ENCODE measurements around the gene STRBP.
"Not testable (repeated sequence)": the region's sequence is repeated elsewhere in the genome, so short reads cannot be mapped to it uniquely, and the experiment has no call there.

Gene STRBP

GRCh38 chr9:123248630-123249029, 19.8 kb downstream of the STRBP start:
- DNase-seq (ENCODE audit: low read depth) = no peak

GRCh38 chr9:123246534-123246933, 21.9 kb downstream of the STRBP start:
- DNase-seq (ENCODE audit: low read depth) = no peak

- DNase-seq (ENCODE audit: low read depth) = no peak
These were observed 28.7 kb downstream of the STRBP start for GRCh38 chr9:123239726-123240125.

GRCh38 chr9:123238365-123238764, 30.0 kb downstream of the STRBP start:
- DNase-seq (ENCODE audit: low read depth) = no peak

GRCh38 chr9:123237220-123237619, 31.2 kb downstream of the STRBP start:
- DNase-seq (ENCODE audit: low read depth) = no peak

- DNase-seq (ENCODE audit: low read depth) = no peak
These were observed 32.9 kb downstream of the STRBP start for GRCh38 chr9:123235448-123235847.

GRCh38 chr9:123234853-123235252, 33.5 kb downstream of the STRBP start:
- DNase-seq (ENCODE audit: low read depth) = no peak

GRCh38 chr9:123232332-123232731, 36.1 kb downstream of the STRBP start:
- no peak for DNase-seq (ENCODE audit: low read depth)

- DNase-seq (ENCODE audit: low read depth) = no peak
These were observed 37.0 kb downstream of the STRBP start for GRCh38 chr9:123231421-123231820.

- no peak for DNase-seq (ENCODE audit: low read depth)
These were observed 39.4 kb downstream of the STRBP start for GRCh38 chr9:123228967-123229366.

GRCh38 chr9:123225995-123226394, 42.4 kb downstream of the STRBP start:
- no peak for DNase-seq (ENCODE audit: low read depth)

GRCh38 chr9:123225374-123225813, 43.0 kb downstream of the STRBP start:
- peak; percentile 15 for DNase-seq (ENCODE audit: low read depth)

- DNase-seq (ENCODE audit: low read depth) = no peak
These were observed 48.3 kb downstream of the STRBP start for GRCh38 chr9:123220127-123220526.

GRCh38 chr9:123218831-123219230, 49.6 kb downstream of the STRBP start:
- no peak for DNase-seq (ENCODE audit: low read depth)

GRCh38 chr9:123217128-123217654, 51.2 kb downstream of the STRBP start:
- no peak for DNase-seq (ENCODE audit: low read depth)

GRCh38 chr9:123216251-123216797, 52.1 kb downstream of the STRBP start:
- no peak for DNase-seq (ENCODE audit: low read depth)

- DNase-seq (ENCODE audit: low read depth) = no peak
These were observed 57.3 kb downstream of the STRBP start for GRCh38 chr9:123211081-123211480.

GRCh38 chr9:123208626-123209174, 59.7 kb downstream of the STRBP start:
- no peak for DNase-seq (ENCODE audit: low read depth)

- DNase-seq (ENCODE audit: low read depth) = no peak
These were observed 62.3 kb downstream of the STRBP start for GRCh38 chr9:123206065-123206464.

GRCh38 chr9:123201083-123201482, 67.3 kb downstream of the STRBP start:
- no peak for DNase-seq (ENCODE audit: low read depth)

- not testable (repeated sequence) for DNase-seq (ENCODE audit: low read depth)
These were observed 67.9 kb downstream of the STRBP start for GRCh38 chr9:123200469-123200868.

- DNase-seq (ENCODE audit: low read depth) = no peak
These were observed 72.3 kb downstream of the STRBP start for GRCh38 chr9:123196124-123196523.

GRCh38 chr9:123194023-123194422, 74.4 kb downstream of the STRBP start:
- DNase-seq (ENCODE audit: low read depth) = no peak

- no peak for DNase-seq (ENCODE audit: low read depth)
These were observed 76.7 kb downstream of the STRBP start for GRCh38 chr9:123191680-123192079.
